ENCODE results near the gene PPRC1.
"Not testable (repeated sequence)": the region's sequence is repeated elsewhere in the genome, so short reads cannot be mapped to it uniquely, and the experiment has no call there.

PPRC1 gene

GRCh38 chr10:102188298-102188940, 55.6 kb downstream of the PPRC1 start:
- DNase-seq (ENCODE audit: low read depth in 2 of 3, low spot score in 1 of 3), result no peak

DNA sequence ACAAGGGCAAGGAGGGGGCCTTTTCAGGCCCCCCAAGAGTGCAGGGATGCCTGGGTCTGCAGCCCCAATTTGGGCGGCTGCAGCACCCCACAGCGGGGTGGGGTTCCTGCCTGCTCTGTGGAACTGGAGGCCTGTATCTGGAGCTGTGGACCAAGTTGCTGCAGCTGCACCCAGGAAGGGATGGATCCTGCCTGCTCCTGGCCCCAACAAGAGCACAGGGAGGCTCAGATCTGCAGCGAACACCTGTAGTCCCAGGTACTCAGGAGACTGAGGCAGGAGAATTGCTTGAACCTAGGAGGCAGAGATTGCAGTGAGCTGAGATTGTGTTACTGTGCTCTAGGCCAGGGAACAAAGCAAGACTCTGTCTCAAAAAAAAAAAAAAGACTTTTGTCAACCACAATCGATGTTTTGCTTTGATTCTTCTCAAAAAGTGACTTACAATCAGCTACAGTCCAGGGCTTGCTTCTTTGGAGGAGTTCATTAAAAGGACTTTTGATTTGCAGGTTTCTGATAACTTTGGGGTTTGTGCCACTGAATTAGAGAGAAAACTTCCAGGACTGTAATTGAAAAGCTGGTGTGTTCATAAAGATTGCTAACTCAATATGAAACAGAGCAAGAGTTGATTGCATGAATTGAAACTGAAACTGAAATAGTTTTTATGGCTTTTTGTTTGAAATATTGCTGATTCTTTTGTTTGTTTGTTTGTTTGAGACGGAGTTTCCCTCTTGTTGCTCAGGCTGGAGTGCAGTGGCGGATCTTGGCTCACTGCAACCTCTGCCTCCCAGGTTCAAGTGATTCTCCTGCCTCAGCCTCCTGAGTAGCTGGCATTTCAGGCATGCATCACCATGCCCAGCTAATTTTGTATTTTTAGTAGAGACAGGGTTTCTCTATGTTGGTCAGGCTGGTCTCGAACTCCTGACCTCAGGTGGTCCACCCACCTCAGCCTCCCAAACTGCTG, 56.4 kb downstream of the PPRC1 start:
- DNase-seq (ENCODE audit: low read depth in 2 of 3, low spot score in 1 of 3), result not testable (repeated sequence)

DNA sequence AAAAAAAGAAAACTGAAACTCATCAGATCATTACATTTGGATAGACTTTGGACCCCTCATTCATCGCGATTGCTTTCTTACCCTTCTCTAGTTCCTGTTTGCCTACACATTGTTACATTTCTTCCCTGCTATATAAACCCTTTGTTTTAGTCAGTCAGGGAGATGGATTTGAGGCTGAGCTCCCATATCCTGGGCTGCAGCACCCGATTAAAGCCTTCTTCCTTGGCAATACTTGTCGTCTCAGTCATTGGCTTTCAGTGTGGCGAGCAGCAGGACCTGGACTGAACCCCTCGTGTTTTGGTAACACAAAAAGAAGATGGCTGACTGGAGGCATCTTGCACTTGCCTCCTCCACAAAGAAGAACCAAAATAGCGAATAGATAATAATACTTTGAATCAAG, 59.1 kb downstream of the PPRC1 start:
- DNase-seq (ENCODE audit: low read depth in 2 of 3, low spot score in 1 of 3), result no peak

- no peak for DNase-seq (ENCODE audit: low read depth in 2 of 3, low spot score in 1 of 3)
Observed at GRCh38 chr10:102195296-102195870, 62.5 kb downstream of the PPRC1 start.

DNA sequence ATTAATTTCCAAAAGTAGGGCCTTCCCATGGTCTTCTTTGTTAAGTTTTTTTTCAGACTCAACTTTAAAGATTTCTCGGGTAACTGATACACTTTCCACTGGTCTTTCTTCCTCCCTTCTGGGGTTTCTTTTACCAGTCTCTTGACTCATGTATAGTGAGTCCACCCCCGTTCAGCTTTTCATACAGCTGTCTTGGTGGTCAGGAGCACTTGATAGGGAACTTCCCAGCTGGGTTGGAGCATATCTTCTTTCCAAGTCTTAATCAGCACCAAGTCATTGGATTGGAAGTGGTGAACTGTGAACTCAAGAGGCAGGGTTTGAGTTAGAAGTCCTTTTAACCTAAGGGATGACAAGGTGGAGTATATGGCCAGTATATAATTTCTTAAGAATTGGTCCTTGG, 64.1 kb downstream of the PPRC1 start:
- DNase-seq (ENCODE audit: low read depth in 2 of 3, low spot score in 1 of 3), result peak; percentile 31 to 35 (median 34)

DNA sequence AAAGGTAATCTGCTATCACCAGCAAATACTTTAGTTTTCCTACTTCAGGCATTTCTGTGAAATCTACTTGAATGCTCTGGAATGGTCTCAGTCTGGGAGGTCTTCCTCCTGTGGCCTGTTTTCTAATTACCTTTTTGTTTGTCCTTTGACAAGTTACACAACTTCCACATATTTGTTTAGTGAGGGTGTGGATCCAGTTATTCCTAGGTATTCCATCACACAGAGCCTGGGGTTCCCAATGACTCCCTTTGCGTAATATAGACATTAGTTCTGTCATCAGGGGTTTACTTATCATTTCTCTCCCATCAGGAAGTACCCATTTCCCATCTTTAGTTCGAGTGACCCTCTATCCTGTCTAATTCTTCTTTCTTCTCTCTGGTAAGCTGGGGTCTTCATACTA, 65.2 kb downstream of the PPRC1 start:
- DNase-seq (ENCODE audit: low read depth in 2 of 3, low spot score in 1 of 3), result no peak

Measured in stimulated activated CD4-positive, alpha-beta T cell treated with anti-CD3 and anti-CD28 coated beads, Interleukin-12 subunit alpha, Interleukin-12 subunit beta, amount 100 ng/mL, for 48 hours (primary cell).